Fibroblast of peridontal ligament (primary cell): ENCODE results near the gene GNAS-AS1.

Source experiments
- DNase-seq: peaks from one replicate; pipeline ENCODE4 v3.0.0-alpha.2; 2010; ENCODE audit errors: extremely low read depth

Gene GNAS-AS1

DNA sequence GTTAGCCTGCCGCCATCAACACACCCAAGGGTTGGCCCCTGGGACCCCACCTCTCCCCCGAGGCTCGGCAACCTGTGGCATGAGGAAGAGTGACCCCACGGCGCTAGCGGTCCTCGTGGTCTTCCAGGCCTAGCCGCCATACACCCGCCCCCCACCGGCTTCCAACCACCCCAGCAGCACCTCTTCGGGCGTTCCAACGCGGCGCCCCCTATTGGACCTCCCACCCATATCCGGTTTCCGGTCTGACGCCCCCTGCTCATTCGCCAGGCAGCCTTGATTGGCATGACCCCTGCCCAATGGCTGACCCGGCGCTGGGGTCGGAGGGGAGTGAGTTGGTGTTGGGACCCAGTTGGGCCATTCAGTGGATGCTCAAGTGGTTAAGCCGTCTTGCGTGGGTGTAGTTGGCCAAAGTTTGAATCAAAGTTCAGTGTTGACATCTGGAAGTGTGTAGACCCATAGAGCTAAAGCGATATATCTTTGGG is at the start of gene GNAS-AS1:
GNAS-AS1 (minus strand) TSS at position 210 of the 482 bp plus-strand sequence.
- peak; percentile 85 for DNase-seq

- DNase-seq, result no peak
Observed at GRCh38 chr20:58900397-58900796, 49.7 kb upstream of the GNAS-AS1 start.

GRCh38 chr20:58899512-58899911 is 48.8 kb upstream of the GNAS-AS1 start:
- DNase-seq, result no peak

GRCh38 chr20:58898629-58899408 is 48.1 kb upstream of the GNAS-AS1 start:
- DNase-seq, result no peak

DNA sequence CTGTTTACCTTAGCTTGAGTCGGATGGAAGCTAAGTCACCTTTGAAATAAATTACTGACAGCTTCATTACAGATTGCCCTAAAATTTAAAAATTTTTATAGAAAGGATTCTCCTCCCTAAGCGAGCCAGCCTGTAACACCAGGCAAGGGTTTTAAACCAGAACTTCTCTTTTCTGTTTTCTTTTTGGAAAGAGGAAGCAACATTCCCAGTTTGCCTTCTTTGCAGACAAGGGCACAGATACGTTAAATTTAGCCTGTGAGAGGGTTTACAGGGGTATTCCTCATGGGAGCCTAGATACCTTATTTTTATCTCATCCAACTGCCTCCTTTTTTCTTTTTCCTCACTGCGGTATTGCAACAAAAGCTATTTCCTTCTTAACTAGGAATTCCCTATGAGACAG is 46.8 kb upstream of the GNAS-AS1 start:
- DNase-seq, result no peak

DNA sequence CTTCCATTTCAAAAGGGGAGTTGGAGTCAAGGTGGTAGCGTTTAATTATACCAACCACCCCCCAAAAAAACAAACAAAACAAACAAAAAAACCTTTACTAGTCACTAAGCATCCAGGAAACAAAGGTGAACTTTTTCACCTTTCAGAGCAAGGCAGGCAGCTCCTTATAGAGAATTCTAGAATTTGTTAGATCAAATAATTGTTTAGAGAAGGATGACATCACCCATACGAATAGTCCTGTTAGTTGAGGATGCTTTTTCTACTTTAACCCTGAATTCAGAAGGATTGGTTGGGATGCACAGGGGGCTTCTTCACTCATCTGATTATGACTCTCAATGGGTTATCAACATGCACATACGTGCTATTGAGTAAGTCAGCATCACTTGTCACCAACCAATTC is 46.1 kb upstream of the GNAS-AS1 start:
- DNase-seq, result no peak

DNA sequence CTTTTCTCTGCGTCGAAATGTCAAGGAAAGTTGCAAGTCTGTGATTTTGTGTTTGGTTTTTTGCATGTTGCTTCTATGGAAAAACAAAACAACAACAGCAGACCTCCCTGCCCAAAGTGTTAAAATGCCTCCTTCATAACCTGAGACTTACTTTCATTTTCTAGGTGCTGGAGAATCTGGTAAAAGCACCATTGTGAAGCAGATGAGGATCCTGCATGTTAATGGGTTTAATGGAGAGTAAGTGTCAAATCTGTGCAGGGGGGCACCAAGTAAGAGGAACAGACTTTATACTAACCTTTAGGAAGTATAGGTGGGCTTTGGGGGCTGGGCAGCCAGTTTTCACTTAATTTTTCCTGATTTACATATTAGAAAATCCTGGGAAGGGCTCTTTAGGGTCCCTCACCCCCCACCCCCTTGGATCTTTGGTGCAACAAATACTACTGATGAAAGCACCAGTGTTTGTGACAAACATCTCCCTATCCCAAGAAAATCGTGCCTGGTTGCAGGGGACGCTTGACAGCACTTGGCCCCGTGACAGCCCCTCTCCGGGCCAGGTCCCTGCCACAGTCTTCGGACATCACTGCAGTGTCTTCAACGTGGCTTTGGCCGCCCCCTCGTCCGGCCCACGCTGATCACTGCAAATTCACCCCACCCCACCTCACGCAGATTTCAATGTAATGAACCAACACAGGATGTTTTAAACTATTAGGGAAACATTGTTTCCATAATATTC is 44.9 kb upstream of the GNAS-AS1 start:
- no peak for DNase-seq

GRCh38 chr20:58894652-58895447 is 44.1 kb upstream of the GNAS-AS1 start:
- no peak for DNase-seq

- no peak for DNase-seq
Observed at GRCh38 chr20:58893355-58894120, 42.8 kb upstream of the GNAS-AS1 start.

GRCh38 chr20:58892932-58893224 is 42.2 kb upstream of the GNAS-AS1 start:
- DNase-seq, result no peak

- DNase-seq, result peak; percentile 51
Observed at GRCh38 chr20:58892141-58892931, 41.6 kb upstream of the GNAS-AS1 start.

DNA sequence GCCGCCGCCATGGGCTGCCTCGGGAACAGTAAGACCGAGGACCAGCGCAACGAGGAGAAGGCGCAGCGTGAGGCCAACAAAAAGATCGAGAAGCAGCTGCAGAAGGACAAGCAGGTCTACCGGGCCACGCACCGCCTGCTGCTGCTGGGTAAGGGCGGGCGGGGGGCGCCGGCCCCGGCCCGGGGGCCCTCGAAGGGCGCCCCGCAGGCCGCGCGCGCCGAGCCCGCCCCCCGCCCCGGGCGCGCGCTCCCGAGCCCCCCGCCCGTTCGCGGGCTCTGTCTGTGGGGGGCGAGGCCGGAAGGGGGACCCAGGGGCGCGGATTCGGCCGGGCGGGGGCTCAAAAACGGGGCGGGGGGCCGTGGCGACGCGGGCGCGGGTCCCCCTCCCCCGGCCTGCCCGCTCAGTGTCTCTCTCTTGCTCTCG is 41.0 kb upstream of the GNAS-AS1 start:
- DNase-seq, result no peak

DNA sequence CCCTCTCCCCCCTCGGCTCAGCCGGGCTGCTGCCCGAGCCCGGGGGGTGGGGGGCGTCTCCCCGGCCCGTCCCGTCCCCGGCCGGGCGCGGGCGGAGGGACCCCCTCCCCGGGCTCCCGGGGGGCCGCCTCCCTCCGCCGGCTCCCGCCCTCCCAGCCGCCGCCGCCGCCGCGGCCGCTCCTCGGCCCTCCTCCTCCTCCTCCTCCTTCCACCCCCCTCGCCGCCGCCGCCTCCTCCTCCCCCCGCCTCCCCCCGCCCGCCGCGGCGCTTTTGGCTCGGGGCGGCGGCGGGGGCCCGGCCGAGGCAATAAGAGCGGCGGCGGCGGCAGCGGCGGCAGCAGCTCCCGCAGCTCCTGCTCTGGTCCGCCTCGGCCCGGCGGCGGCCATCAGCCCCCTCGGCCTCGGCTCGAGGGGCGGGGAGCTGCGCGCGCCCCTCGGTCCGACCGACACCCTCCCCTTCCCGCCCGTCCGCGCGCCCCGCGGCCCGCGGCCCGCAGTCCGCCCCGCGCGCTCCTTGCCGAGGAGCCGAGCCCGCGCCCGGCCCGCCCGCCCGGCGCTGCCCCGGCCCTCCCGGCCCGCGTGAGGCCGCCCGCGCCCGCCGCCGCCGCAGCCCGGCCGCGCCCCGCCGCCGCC is 40.5 kb upstream of the GNAS-AS1 start:
- DNase-seq, result peak; percentile 44

- peak; percentile 76 for DNase-seq
Observed at GRCh38 chr20:58890518-58891085, 39.9 kb upstream of the GNAS-AS1 start.

DNA sequence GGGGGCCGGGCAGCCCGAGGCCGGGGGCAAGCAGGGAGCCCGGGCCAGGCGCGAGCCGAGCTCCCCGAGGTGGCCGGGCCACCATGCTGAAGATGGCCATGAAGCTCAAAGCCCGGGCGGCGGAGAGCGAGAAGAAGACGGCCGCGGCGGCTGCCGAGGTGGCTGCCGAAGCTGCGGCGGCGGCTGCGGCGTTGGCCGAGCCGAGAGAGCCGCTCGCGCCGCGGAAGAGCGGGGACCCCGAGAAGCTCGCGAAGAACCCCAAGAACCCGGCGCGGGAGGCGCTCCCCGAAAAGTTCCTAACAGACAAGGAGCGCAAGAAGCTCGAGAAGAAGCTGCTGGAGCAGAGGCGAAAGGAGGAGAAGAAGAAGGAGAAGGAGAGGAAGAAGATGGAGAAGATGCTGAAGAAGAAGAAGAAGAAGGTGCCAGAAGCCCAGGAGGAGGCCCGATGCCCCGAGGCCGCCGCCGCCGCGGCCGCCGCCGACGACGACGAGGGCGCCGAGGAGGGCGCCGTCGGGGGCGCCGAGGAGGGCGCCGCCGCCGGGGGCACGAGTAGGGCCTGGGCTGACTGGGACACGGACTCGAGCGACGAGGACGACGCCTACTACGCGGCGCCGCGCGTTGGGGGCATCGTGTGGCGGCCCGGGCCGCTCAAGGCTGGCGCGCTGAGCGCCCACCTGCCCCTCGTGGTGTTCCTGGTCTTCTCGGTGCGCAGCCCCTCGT is 39.3 kb upstream of the GNAS-AS1 start:
- no peak for DNase-seq

DNA sequence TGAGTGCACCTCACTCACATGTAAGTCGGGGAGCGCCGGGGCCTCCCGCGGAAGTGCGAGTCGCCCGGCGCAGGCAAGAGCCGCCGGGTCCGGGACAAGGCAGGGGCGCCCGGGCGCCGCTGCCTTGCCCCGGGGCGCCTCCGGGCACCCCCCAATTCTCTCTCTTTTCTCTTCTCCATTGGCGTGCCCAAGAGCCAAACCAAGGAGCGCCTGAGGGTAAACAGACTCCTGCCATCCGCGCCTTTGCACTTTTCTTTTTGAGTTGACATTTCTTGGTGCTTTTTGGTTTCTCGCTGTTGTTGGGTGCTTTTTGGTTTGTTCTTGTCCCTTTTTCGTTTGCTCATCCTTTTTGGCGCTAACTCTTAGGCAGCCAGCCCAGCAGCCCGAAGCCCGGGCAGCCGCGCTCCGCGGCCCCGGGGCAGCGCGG is 38.6 kb upstream of the GNAS-AS1 start:
- no peak for DNase-seq

- peak; percentile 69 for DNase-seq
Observed at GRCh38 chr20:58888521-58889333, 38.0 kb upstream of the GNAS-AS1 start.

DNA sequence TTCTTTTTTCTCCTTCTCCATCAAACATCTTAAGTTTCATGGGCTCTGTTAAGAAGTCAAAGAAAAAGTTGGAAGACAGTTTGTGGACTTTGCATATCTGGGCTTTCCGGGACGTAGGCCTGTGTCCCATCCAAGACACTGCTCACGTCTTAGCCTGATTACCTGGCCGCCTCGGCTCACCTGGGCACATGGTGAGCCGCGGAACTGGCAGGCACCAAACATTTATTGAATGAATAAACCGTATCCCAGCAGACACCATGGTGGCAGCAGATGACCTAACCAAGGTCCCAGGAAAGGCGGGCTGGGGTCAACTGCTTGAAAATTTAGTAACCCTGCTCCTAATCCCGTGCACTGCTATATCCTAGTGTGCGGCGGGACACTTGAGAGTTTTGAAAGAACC is 37.4 kb upstream of the GNAS-AS1 start:
- DNase-seq, result no peak
